OCI-LY1 (cell line): ENCODE measurements around the gene TEC.

Source experiments
- CTCF ChIP-seq: fragments of 200-600 bp; sonication (generic), shearing (Covaris generic); IDR thresholded peaks from 2 replicates; pipeline ENCODE4 v1.5.1; 2017; ENCODE audit warnings: mild to moderate bottlenecking, antibody characterized with exemption, low read length, moderate library complexity, mixed read lengths
- EZH2 ChIP-seq: fragments of 200-600 bp; sonication (generic), shearing (Covaris generic); IDR thresholded peaks from 2 replicates; pipeline ENCODE4 v1.8.0; 2017; ENCODE audit warnings: borderline replicate concordance, mixed run types, mild to moderate bottlenecking, antibody characterized with exemption, low read length, moderate library complexity, mixed read lengths

- TF ChIP-seq CTCF (no peak), EZH2 (no peak)
Observed at GRCh38 chr4:48169636-48170035, 100.0 kb downstream of the TEC start.
